ENCODE results near the gene OR51G1.

The OR51G1 gene

DNA sequence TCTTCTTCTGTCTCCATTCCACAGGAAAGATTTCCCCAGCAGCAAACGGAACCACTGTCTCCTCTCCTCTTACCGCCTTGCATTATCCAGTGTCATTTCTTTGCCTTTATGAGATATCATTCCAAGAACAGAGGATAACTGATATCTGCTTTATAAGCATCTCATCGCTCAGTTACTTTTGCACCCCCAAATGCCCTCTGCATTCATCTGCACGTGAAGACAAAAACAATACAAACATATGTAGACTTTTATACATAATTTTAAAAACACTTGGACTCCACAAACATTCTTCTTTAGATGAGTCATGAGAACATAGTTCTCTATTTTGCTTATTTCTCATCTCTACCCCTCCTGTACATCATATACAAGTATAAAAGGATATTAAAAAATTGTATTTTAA lies 43.0 kb downstream of the OR51G1 start:
- no peak overlapping the region for H3K14ac ChIP-seq (ENCODE audit: low read length)
- no peaks in the 10 kb centered on the region for H3K79me2 ChIP-seq (ENCODE audit: control insufficient read depth, insufficient read depth, low read length, poor library complexity)
- H4K91ac ChIP-seq (ENCODE audit: low read depth, low read length), result no peak overlapping the region
- no peaks in the 10 kb centered on the region for H3K79me1 ChIP-seq (ENCODE audit: low read length)
- no peak overlapping the region for H2BK5ac ChIP-seq (ENCODE audit: low read depth, low read length, poor library complexity)
- no peaks in the 10 kb centered on the region for H3K36me3 ChIP-seq (ENCODE audit: control insufficient read depth in 1 of 2, insufficient read depth in 2 of 2, low read length in 2 of 2)
- H2BK12ac ChIP-seq (ENCODE audit: low read length), result no peak overlapping the region
- H3K23ac ChIP-seq (ENCODE audit: low read length), result no peak overlapping the region
- no peak overlapping the region for H3K4me2 ChIP-seq (ENCODE audit: low read length)
- H4K12ac ChIP-seq (ENCODE audit: low read depth, low read length), result no peak overlapping the region
- H3K27ac ChIP-seq (ENCODE audit: low read depth, low read length), result no peak overlapping the region
- WGBS (ENCODE audit: extremely low coverage, insufficient coverage, insufficient read length), result no CpG with 5 or more reads among the region's 4 CpGs
- no peak overlapping the region for H2BK120ac ChIP-seq (ENCODE audit: insufficient read depth, low read length, poor library complexity)
- H2AK5ac ChIP-seq (ENCODE audit: low read length), result no peak overlapping the region
- H2AFZ ChIP-seq (ENCODE audit: insufficient read depth, low read length, poor library complexity), result no peak overlapping the region
- H3K9ac ChIP-seq (ENCODE audit: low read length), result no peak overlapping the region
- H4K8ac ChIP-seq (ENCODE audit: low read depth, low read length), result no peak overlapping the region
- no peak overlapping the region for H3K18ac ChIP-seq (ENCODE audit: low read length)
- no peak overlapping the region for H3K4ac ChIP-seq (ENCODE audit: low read depth, low read length)
- no peak overlapping the region for H3K4me3 ChIP-seq (ENCODE audit: low read depth, low read length)
- no peaks in the 10 kb centered on the region for H3K9me3 ChIP-seq (ENCODE audit: insufficient read depth, low read depth, low read length)
- H3K27me3 ChIP-seq (ENCODE audit: insufficient read depth, low read length), result no peaks in the 10 kb centered on the region
- H3K4me1 ChIP-seq (ENCODE audit: control insufficient read depth in 1 of 2, insufficient read depth in 2 of 2, low read length in 2 of 2), result peaks cover 0 to 3% of the 10 kb centered on the region in 2 experiments
- DNase-seq, result no peak

Measured in trophoblast cell (in vitro differentiated cells and primary cell).